HG02970 (cell line): ENCODE results near the gene BCAS3.

Experiments
- ATAC-seq: cut with Tn5 transposase; IDR thresholded peaks from one replicate; pipeline ENCODE4 v1.9.1; 2021; ENCODE audit warnings: mild to moderate bottlenecking, moderate library complexity, moderate number of reproducible peaks; ENCODE audit not compliant: unreplicated experiment, low FRiP score

Gene BCAS3

DNA sequence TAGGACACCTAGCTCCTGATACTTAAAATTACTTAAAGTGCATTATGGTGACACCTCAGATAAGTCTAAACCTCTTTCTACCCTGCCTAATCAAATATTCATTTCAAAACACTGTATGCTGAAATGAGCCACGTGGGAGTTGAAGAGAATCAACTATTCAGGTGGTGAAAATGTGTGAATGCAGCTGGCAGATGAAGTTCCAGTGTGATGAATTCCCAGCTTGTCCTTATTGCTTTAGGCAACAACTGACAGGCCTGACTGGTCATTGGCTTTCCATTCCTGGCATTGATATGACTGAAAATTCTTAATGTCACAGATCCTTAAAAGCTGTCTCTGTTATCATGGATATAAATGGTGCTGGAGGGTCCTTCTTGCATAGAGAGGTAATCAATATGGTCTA is 420.1 kb downstream of the BCAS3 start:
- no peak for ATAC-seq

DNA sequence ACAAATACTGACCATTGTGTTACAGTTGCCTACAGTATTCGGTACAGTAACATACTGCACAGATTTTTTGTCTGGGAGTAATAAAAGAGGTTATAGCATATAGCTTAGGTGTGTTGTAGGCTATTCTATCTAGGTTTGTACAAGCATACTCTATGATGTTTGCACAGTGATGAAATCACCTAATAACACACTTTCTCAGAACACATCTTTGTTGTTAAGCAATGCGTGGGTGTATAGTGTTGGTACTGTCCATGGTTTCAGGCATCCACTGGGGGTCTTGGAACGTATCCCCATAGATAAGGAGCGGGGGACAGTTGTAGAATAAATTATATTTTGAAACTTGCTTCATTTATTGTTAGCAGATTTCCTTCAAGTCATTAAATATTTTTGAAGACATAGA is 428.7 kb downstream of the BCAS3 start:
- ATAC-seq = no peak

- ATAC-seq = no peak
Measured at GRCh38 chr17:61116577-61116976, 438.9 kb downstream of the BCAS3 start.

DNA sequence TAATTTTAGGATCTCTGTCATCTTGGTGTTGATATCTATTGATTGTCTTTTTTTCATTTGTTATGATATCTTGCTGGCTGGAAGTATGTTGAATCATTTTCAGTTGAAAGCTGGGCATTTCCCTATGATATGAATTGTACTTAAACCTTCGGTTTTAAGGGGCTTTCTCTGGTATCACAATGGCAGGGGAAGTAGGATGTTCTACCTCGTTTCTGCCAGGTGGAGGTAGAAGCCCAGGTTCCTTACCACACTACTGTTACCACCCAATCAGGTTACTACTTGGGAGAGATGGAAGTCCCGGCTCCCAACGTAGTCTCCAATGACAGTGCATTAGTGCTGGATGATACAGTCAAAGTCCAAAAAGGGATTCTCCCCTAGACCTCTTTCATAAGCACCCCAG is 440.3 kb downstream of the BCAS3 start:
- no peak for ATAC-seq

DNA sequence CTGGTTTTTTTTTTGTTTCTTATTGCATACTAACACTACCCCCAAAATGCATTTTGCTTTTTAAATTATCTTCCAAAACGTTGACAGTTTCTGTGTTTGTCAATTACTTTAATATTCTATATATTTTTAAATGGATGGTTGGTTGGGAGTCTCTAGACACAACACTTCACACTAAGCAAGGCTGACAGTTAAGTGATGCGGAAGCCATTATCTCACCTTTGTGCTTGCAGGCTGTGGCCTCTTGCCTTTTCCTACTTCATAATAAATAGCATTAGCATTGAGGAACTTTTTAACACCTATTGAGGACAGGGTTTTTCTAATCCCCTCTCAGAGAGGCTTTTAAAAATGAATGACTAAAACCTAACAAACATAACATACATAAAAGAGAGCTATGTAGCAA is 441.2 kb downstream of the BCAS3 start:
- no peak for ATAC-seq

- no peak for ATAC-seq
Measured at GRCh38 chr17:61122326-61122913, 444.8 kb downstream of the BCAS3 start.

DNA sequence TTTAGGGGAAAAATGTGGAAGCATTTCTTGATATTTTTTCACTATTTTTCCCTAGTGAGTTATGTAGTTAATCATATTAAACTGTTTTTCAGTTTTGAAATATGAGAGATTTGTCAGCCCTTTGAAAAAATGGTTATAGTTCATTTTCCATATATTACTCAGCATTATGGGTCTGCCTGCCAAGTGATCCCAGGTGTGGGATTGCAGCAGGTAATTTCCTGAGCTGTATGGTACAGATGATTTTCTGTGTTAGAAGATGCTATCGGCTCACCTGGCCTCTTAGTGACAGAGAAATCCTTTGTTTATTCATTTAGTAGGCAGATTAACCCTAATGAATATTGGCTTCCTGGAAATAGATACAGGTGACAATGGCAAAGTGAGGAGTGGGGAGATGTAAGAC is 446.9 kb downstream of the BCAS3 start:
- ATAC-seq = no peak

DNA sequence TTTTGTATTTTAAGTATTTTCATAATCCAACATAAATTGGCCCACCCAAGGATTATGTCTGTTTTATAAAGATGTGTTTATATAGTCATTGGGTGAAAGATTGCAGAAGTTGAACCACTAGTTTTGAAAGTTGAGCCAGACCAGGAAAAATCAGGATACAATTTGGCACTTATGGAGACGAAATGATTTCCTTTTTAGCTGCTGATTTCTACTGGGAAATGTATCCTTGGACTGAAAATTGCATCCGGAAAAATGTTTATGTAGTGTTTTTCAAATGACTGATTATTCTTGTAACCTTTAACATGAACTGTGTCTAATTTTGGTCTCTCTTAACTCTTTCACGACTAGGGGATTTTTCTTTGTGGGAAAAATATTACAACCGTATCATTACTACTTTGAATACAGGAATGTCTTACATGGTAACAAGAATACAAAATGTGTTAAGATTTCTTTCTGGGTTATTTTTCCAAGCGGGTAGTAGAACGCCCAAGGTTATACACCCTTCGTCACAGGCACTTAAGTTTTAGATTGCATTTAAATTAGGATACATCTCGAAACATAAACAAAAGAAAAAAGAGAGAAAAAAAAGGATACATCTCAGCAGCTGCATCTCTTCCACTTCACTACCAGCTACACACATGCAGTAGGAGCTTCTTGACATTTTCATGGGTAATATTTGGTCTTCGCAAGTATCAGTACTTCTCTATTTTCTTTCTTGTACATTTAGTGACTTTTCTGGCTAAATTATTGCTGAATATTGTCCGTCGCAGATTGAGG is 449.0 kb downstream of the BCAS3 start:
- ATAC-seq = no peak

GRCh38 chr17:61127960-61128359 is 450.3 kb downstream of the BCAS3 start:
- no peak for ATAC-seq

DNA sequence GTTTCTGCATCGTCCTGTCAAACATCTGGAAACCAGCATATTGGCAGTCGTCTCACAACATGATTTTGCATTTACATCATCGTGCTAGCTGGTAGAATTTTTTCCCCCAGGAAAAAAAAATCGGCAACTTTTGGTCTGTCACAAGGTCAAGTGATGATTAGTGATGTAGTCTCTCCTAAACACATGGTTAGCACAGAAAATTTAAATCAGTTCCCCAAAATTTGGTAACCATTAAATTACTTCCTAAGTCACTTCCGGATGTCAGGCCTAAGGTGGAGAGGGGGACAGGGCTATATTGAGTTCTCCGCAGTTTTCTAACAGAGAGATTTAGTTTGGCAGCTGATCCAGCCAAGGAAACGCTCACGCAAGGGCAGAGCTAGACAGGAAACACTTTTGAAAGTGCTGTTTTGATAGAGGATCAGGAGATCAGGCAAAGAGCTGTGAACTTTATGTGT is 451.0 kb downstream of the BCAS3 start:
- ATAC-seq = no peak

- no peak for ATAC-seq
Measured at GRCh38 chr17:61129267-61130254, 451.9 kb downstream of the BCAS3 start.

DNA sequence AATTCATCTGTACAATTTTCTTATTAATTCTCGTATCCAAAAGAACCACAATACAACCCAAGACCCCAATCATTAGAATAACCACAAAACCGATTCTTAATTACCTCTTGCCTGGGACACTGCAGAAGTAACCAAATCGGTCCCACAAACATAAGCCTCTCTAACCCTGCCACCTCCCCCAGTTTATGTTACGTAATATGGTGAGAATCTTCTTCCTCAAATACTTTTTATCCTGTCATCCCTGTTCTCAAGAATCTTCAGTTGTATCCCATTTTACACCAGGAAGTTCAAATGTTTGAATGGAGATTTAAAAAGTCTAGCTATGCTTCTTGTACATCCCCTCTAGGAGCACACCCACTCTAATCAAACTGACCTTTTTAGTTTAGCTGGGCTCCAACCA is 452.7 kb downstream of the BCAS3 start:
- ATAC-seq = no peak

- no peak for ATAC-seq
Measured at GRCh38 chr17:61131585-61131984, 453.9 kb downstream of the BCAS3 start.

- ATAC-seq = no peak
Measured at GRCh38 chr17:61132524-61132923, 454.9 kb downstream of the BCAS3 start.

DNA sequence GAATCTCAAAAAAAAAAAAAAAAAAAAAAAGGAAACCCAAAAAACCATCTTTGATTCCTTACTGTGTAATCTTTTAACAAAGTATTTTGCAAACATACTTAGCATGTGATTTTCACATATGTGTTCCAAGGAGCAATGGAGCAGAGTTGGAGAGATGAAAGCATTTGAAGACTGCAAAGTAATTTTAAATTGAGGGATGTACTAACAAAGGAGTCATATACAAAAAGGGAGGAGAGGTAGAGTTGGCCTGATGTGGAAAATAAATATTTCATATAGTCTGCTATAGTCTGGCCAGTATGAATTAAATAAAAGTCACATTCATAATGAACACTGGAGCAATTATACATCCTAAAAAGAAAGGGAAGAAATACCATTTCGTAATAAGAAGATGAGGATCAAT is 456.2 kb downstream of the BCAS3 start:
- ATAC-seq = no peak

GRCh38 chr17:61134551-61135235 is 457.0 kb downstream of the BCAS3 start:
- ATAC-seq = no peak

GRCh38 chr17:61135782-61136181 is 458.1 kb downstream of the BCAS3 start:
- no peak for ATAC-seq

DNA sequence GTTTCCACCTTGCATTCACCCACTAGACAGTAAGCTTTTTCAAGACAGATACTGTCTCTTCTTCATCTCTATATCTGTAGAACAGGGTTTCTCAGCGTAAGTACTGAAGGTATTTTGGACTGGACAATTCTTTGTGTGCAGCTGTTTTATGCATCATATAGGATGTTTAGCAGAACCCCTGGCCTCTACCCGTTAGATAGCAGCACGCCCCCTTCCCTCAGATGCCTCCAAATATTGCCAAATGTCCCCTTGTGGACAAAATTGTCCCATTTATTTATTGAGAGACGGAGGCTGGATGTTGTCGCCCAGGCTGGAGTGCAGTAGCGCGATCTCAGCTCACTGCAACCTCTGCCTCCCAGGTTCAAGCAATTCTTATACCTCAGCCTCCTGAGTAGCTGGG is 458.6 kb downstream of the BCAS3 start:
- no peak for ATAC-seq

GRCh38 chr17:61139219-61139618 is 461.6 kb downstream of the BCAS3 start:
- ATAC-seq = peak; percentile 78

DNA sequence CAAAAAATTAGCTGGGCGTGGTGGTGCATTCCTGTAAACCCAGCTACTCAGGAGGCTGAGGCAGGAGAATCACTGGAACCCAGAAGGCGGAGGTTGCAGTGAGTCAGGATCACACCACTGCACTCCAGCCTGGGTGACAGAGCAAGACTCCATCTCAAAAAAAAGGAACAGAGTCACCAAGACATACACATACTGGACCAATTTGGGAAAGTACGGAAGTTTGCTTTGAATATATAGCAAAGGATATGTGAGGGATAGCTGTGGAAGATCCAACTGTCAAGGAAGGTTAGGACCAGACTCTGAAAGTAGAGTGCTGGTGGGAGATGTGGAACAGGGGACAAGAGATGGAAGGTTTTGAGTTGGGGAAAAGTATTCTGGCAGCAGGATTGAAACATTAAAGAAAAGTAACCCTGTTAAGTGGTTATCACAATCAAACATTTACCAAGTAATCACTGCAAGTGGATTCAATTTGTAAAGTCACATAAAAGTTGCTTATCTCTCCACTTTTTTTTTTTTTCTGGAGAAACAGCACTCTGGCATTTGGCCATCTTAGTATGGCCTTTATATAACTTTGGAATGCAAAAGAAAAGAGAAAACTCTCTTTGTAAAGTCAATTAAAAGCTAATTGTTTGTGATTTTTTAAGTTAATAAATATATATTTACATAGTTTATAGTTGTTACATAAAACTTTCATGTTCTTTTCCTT is 462.6 kb downstream of the BCAS3 start:
- ATAC-seq = no peak
